NOMO-1 (cell line): Measurements from ENCODE around the gene ARHGEF18.
"Not testable (repeated sequence)": the region's sequence is repeated elsewhere in the genome, so short reads cannot be mapped to it uniquely, and the experiment has no call there.

ENCODE experiments used
- DNase-seq, 2 experiments: peaks; one replicate each; lab custom pipeline; 2025; ENCODE audit not compliant: unreplicated experiment in 2 of 2; lab: John Stamatoyannopoulos, UW

Gene ARHGEF18

GRCh38 chr19:7348587-7349230 lies at the start of gene ARHGEF18:
ARHGEF18 (plus strand) TSS chr19:7348937; CDS start chr19:7362891, 13,954 bp downstream.
- peak; percentile 93 to 95 for DNase-seq

DNA sequence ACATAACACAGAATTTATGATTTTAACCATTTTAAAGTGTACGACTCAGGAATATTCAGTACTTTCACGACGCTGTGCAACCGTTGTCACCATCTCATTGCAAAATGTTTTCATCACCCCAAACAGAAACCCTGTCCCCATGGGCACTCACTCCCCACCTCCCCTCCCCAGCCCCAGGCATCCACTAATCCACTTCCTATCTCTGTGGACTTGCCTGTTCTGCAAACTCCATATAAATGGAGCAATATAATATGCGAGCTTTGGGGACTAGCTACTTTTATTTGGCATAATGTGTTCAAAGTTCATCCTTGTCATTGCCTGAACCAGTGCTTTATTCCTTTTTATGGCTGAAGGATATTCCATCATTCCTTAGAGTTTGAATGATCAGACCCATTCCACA lies 47.2 kb upstream of the ARHGEF18 start:
- DNase-seq: no peak

- peak in 1 of 2 experiments; percentile 12 for DNase-seq
These were observed 45.3 kb upstream of the ARHGEF18 start for GRCh38 chr19:7303470-7303869.

DNA sequence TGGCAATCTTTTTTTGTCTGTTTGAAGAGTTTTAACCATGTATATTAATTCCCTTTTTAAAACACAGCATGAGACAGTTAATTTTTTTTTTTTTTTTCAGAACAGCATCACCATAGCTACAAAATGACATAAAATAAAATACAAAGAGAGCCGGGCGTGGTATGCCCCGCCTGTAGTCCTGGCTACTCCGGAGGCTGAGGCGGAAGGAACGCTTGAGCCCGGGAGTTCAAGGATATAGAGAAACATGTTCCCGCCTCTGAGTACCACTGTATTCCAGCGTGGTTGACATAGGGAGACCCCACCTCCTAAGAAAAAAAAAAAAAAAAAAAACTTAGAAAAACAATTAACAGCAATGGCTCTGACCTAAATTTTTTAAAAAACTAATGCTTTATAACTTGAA lies 44.5 kb upstream of the ARHGEF18 start:
- no peak for DNase-seq

DNA sequence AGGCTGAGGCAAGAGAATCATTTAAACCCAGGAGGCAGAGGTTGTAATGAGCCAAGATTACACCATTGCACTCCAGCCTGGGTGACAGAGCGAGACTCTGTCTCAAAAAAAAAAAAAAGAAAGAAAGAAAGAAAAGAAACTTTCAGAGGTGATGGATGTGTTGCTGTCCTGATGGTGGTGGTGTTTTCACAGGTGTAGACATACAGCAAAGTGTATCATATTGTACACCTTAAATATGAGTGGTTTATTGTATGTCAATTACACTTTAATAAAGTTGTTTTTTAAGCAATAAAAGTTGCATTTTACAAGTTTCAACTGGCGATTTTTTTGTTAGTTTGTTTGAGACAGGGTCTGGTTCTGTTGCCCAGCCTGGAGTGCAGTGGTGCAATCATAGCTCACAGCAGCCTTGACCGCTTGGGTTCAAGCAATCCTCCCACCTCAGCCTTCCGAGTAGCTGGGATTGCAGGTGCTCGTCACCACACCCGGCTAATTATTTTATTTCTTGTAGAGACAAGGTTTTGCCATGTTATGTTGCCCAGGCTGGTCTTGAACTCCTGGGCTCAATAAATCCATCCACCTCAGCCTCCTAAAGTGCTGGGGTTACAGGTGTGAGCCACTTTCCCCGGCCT lies 41.0 kb upstream of the ARHGEF18 start:
- DNase-seq: no peak

DNA sequence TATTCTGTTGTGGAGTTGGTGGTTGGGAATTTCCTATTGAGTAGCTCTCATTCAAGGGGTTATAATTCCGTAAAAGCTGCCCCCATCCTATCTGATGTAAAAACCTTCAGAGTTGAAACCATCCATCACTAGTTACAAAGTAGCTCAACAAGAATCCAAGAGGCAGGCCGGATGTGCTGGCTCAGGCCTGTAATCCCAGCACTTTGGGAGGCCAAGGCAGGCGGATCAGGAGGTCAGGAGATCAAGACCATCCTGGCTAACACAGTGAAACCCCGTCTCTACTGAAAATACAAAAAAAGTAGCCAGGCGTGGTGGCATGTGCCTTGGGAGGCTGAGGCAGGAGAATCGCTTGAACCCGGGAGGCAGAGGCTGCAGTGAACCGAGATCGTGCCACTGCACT lies 40.4 kb upstream of the ARHGEF18 start:
- DNase-seq: not testable (repeated sequence)

DNA sequence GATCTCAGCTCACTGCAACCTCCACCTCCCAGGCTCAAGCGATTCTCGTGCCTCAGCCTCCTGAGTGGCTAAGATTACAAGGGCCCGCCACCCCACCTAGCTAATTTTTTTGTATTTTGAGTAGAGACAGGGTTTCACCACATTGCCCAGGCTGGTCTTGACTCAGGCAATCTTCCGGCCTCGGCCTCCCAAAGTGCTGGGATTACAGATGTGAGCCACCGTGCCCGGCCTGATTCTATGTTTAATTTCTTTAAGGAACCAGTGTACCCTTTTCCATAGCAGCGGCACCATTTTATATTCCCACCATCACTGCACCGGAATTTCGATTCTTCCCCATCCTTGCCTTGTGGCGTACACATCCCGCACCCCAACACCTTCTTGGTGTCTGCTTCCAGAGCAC lies 36.8 kb upstream of the ARHGEF18 start:
- no peak for DNase-seq

- DNase-seq: no peak
These were observed 35.9 kb upstream of the ARHGEF18 start for GRCh38 chr19:7312816-7313215.

DNA sequence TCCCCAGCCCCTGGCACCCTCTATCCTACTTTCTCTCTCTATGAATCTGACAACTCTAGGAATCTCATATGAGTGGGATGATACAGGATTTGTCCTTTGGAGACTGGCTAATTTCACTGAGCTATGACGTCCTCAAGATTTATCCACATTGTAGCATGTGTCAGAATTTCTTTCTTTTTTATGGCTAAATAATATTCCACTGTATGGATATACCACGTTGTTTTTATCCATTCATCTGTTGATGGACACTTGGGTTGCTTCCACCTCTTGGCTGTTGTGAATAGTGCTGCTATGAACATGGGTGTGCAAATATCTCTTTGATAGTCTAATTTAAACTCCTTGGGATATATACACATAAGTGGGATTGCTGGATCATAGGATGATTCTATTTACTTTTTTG lies 30.6 kb upstream of the ARHGEF18 start:
- DNase-seq: no peak

GRCh38 chr19:7326105-7326877 lies 22.4 kb upstream of the ARHGEF18 start:
- no peak for DNase-seq

GRCh38 chr19:7327802-7328201 lies 20.9 kb upstream of the ARHGEF18 start:
- DNase-seq: no peak

DNA sequence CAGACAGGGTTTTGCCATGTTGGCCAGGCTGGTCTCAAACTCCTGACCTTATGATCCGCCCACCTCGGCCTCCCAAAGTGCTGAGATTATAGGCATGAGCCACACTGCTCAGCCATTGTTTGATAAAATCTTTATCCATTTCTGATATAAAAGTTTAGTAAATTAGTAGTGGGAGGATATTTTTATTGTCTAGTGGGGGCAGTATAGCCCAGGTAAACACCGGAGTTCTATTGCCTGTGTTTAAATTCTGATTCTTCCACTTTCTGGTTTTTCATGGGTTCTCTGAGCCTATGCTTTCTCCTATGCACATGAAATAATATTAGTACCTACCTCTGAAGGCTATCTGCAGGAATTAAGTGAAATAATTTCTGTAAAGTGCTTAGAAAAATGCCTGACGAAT lies 20.1 kb upstream of the ARHGEF18 start:
- DNase-seq: peak in 1 of 2 experiments; percentile 31

GRCh38 chr19:7331446-7331845 lies 17.3 kb upstream of the ARHGEF18 start:
- DNase-seq: no peak

GRCh38 chr19:7333198-7334118 lies 15.3 kb upstream of the ARHGEF18 start:
- peak in 1 of 2 experiments; percentile 11 for DNase-seq

- no peak for DNase-seq
These were observed 12.3 kb upstream of the ARHGEF18 start for GRCh38 chr19:7336321-7336973.

- peak; percentile 95 to 100 for DNase-seq
These were observed 11.2 kb upstream of the ARHGEF18 start for GRCh38 chr19:7337380-7338194.

DNA sequence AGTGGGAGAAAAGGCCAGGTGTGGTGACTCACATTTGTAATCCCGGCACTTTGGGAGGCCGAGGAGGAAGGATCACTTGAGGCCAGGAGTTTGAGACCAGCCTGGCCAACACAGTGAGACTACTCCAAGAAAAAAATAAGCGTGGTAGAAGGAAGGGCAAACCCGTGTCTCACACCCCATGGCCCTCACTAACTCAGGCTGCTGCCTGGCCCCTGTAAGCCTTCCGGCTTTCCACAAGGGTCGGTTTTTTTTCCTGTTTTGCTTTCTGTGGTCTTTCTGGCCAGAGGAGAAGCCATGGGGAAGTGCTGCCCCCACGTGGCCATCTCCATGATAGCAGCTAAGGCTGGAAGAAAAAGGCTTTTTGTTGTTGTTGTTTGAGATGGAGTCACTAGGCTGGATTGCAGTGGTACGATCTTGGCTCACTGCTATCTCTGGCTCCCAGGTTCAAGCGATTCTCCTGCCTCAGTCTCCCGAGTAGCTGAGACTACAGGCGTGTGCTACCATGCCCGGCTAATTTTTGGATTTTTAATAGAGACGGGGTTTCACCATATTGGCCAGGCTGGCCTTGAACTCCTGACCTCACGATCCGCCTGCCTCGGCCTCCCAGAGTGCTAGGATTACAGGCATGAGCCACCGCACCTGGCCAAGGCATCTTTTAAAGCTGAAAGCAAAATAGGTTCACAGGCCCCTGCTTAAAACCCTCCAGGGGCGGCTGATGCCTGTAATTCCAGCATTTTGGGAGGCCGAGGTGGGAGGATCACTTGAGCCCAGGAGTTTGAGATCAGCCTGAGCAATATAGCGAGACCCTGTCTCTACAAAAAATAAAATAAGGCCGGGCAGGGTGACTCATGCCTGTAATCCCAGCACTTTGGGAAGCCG lies 7.5 kb upstream of the ARHGEF18 start:
- peak; percentile 73 to 82 for DNase-seq

DNA sequence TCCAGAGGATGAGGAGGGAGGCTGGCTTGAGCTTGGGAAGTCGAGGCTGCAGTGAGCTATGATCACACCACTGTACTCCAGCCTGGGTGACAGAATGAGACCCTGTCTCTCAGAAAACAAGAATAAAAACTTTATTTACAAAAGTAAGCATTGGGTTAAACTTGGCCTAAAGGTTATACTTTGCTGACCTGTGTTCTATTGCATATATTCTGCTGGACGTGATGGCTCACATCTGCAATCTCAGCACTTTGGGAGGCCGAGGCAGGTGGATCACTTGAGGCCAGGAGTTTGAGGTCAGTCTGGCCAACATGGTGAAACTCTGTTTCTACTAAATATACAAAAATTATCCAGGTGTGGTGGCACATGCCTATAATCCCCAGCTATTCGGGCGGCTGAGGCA lies 6.6 kb upstream of the ARHGEF18 start:
- no peak for DNase-seq
